ENCODE results near the gene NHERF2. TPM values are rescaled to one million over a fixed set of nuclear protein-coding genes. Genes with fewer than 3 reads are reported as not detected.
A peak's percentile ranks its signal among the peaks of the same experiment; 100 is the strongest.

NHERF2 gene
- total and polyA plus RNA-seq, 9 of the 15 experiments (the other 6 are each of a cell fraction or from before 2014, with no cell fraction given) = 0.15 to 42.0 (median 12.5) TPM

GRCh38 chr16:2015117-2015946 lies 11.4 kb upstream of the NHERF2 start (continued):
- TF ChIP-seq NR4A1 (CRISPR knock-in tag; IDR thresholded peaks at IDR 0.05) = no peak
- TF ChIP-seq NR4A1 (tag; IDR thresholded peaks at IDR 0.05) = no peak
- no peak for TF ChIP-seq ARHGAP35 (IDR thresholded peaks at IDR 0.05; ENCODE audit: partially characterized antibody)
- peak; percentile 69 for TF ChIP-seq CEBPB (tag; IDR thresholded peaks at IDR 0.05)
- TF ChIP-seq ATF1 (CRISPR knock-in tag; IDR thresholded peaks at IDR 0.05) = no peak
- TF ChIP-seq ATF1 (tag; IDR thresholded peaks at IDR 0.05) = 0 out of 2 replicates have a peak, but pooled peaks have one; percentile 9
- TF ChIP-seq ATF3 (IDR thresholded peaks at IDR 0.05) = peak; percentile 54; the same call in 1 of the 2 replicates
- no peak for TF ChIP-seq ATF3 (CRISPR knock-in tag; conservative IDR thresholded peaks at IDR 0.05)
- TF ChIP-seq TFE3 (CRISPR knock-in tag; IDR thresholded peaks at IDR 0.05) = no peak
- no peak for TF ChIP-seq IFI16 (CRISPR knock-in tag; IDR thresholded peaks at IDR 0.05)

All from K562 (cell line).